Measurements from ENCODE around the gene KCNIP1. TPM values are rescaled to one million over a fixed set of nuclear protein-coding genes. Genes with fewer than 3 reads are reported as not detected.

KCNIP1 gene
- total and polyA plus RNA-seq, 10 of the 15 experiments (the other 5 are each of a cell fraction or from before 2014, with no cell fraction given) = not detected

GRCh38 chr5:170519549-170519948 is 15.7 kb downstream of the KCNIP1 start:
- FAIRE-seq (no peak), ATAC-seq (no peak), DNase-seq (ENCODE audit: low read depth, low spot score) (no peak)
- no peaks in the 10 kb centered on the region for H3K79me2 ChIP-seq (ENCODE audit: control insufficient read depth, insufficient read depth, low read length)
- H3K27ac ChIP-seq (ENCODE audit: control insufficient read depth, insufficient read depth) = no peak overlapping the region
- H4K20me1 ChIP-seq (ENCODE audit: control insufficient read depth, insufficient read depth) = no peaks in the 10 kb centered on the region
- no peaks in the 10 kb centered on the region for H3K9me3 ChIP-seq (replicated peaks; ENCODE audit: control insufficient read depth, insufficient read depth, low read length)
- H2AFZ ChIP-seq (ENCODE audit: control insufficient read depth, low read depth, low read length) = no peak overlapping the region
- ChIA-PET RAD21 (ENCODE audit: unreplicated experiment) (no interaction called here), CTCF (no interaction called here), POLR2A (no interaction called here), SMC1A (ENCODE audit: uncharacterized antibody, unreplicated experiment) (no interaction called here)
- no TSS peak for BruUV-seq (replicated peaks)
- no peak overlapping the region for H3K9ac ChIP-seq (ENCODE audit: control insufficient read depth, insufficient read depth, low read length)
- H3K36me3 ChIP-seq (ENCODE audit: control insufficient read depth in 2 of 2, insufficient read depth in 2 of 2, low read length in 1 of 2) = no peaks in the 10 kb centered on the region
- TF ChIP-seq CHD1 (IDR thresholded peaks at IDR 0.05; ENCODE audit: low read depth, low read length) (no peak), RAD51 (IDR thresholded peaks at IDR 0.05) (no peak)
- H3K27me3 ChIP-seq (replicated peaks in 1 of 2; ENCODE audit: control insufficient read depth in 2 of 2, insufficient read depth in 2 of 2, low read length in 1 of 2) = peaks cover 0 to 3% of the 10 kb centered on the region in 2 experiments; a peak in 2 of 4 replicates
- H3K4me1 ChIP-seq (ENCODE audit: control insufficient read depth, insufficient read depth, low read length) = no peaks in the 10 kb centered on the region
- H3K4me2 ChIP-seq (ENCODE audit: control insufficient read depth, insufficient read depth) = no peak overlapping the region
- in situ Hi-C loops (cut with MboI) = no loop called here
- intact Hi-C loops (cut with micrococcal nuclease; ENCODE audit: unreplicated experiment) = no loop called here
- WGBS (ENCODE audit: insufficient coverage, insufficient replicate concordance, low lambda C conversion rate, missing lambda C conversion rate) = 19% methylated on average over 5 of the region's 5 CpGs
- H3K4me3 ChIP-seq = no peak overlapping the region

GRCh38 chr5:170520372-170520771 is 16.6 kb downstream of the KCNIP1 start:
- H3K27me3 ChIP-seq (replicated peaks in 1 of 2; ENCODE audit: control insufficient read depth in 2 of 2, insufficient read depth in 2 of 2, low read length in 1 of 2) = peaks cover 0 to 3% of the 10 kb centered on the region in 2 experiments; a peak in 2 of 4 replicates
- no peak for FAIRE-seq
- H2AFZ ChIP-seq (ENCODE audit: control insufficient read depth, low read depth, low read length) = no peak overlapping the region
- no peaks in the 10 kb centered on the region for H3K4me1 ChIP-seq (ENCODE audit: control insufficient read depth, insufficient read depth, low read length)
- H3K36me3 ChIP-seq (ENCODE audit: control insufficient read depth in 2 of 2, insufficient read depth in 2 of 2, low read length in 1 of 2) = no peaks in the 10 kb centered on the region
- SMC1A ChIA-PET (ENCODE audit: uncharacterized antibody, unreplicated experiment) = no interaction called here
- 52% methylated on average over 6 of the region's 6 CpGs for WGBS (ENCODE audit: insufficient coverage, insufficient replicate concordance, low lambda C conversion rate, missing lambda C conversion rate)
- H3K9me3 ChIP-seq (replicated peaks; ENCODE audit: control insufficient read depth, insufficient read depth, low read length) = no peaks in the 10 kb centered on the region
- no peak for DNase-seq (ENCODE audit: low read depth, low spot score)
- CTCF ChIA-PET = no interaction called here
- POLR2A ChIA-PET = no interaction called here
- in situ Hi-C loops (cut with MboI) (no loop called here), intact Hi-C loops (cut with micrococcal nuclease; ENCODE audit: unreplicated experiment) (no loop called here)
- H3K9ac ChIP-seq (ENCODE audit: control insufficient read depth, insufficient read depth, low read length) = no peak overlapping the region
- no peak overlapping the region for H3K27ac ChIP-seq (ENCODE audit: control insufficient read depth, insufficient read depth)
- ATAC-seq = no peak
- H3K79me2 ChIP-seq (ENCODE audit: control insufficient read depth, insufficient read depth, low read length) = no peaks in the 10 kb centered on the region
- no peak overlapping the region for H3K4me3 ChIP-seq
- no peaks in the 10 kb centered on the region for H4K20me1 ChIP-seq (ENCODE audit: control insufficient read depth, insufficient read depth)
- no peak overlapping the region for H3K4me2 ChIP-seq (ENCODE audit: control insufficient read depth, insufficient read depth)
- no TSS peak for BruUV-seq (replicated peaks)
- RAD21 ChIA-PET (ENCODE audit: unreplicated experiment) = no interaction called here
- no peak for TF ChIP-seq USF1 (IDR thresholded peaks at IDR 0.05; ENCODE audit: borderline replicate concordance, extremely low read length, insufficient read depth, low read depth, low read length)
- no peak for TF ChIP-seq HDAC6 (IDR thresholded peaks at IDR 0.05; ENCODE audit: unreplicated experiment)
- no peak for TF ChIP-seq CREB1 (IDR thresholded peaks at IDR 0.05; ENCODE audit: low read depth)
- TF ChIP-seq PAX8 (IDR thresholded peaks at IDR 0.05) = no peak
- no peak for TF ChIP-seq NBN (IDR thresholded peaks at IDR 0.05)
- TF ChIP-seq RAD51 (IDR thresholded peaks at IDR 0.05) = no peak
- TF ChIP-seq POLR2A (IDR thresholded peaks at IDR 0.05; ENCODE audit: low read depth, low read length) = no peak
- TF ChIP-seq IRF3 (IDR thresholded peaks at IDR 0.05) = no peak
- no peak for TF ChIP-seq RAD21 (IDR thresholded peaks at IDR 0.05; ENCODE audit: insufficient read depth, low read depth, low read length)
- TF ChIP-seq GABPA (IDR thresholded peaks at IDR 0.05; ENCODE audit: low read depth) = no peak
- no peak for TF ChIP-seq PRDM15 (CRISPR knock-in tag; IDR thresholded peaks at IDR 0.05)
- no peak for TF ChIP-seq IKZF1 (conservative IDR thresholded peaks at IDR 0.05)
- no peak for TF ChIP-seq MYC (IDR thresholded peaks at IDR 0.05; ENCODE audit: insufficient read depth, insufficient read length, insufficient replicate concordance, low read length, severe bottlenecking)
- TF ChIP-seq PML (IDR thresholded peaks at IDR 0.05; ENCODE audit: low read length) = no peak

All from GM12878 (cell line).